HepG2 (cell line): ENCODE data around the gene PLEKHA6. TPM values are rescaled to one million over a fixed set of nuclear protein-coding genes. Genes with fewer than 3 reads are reported as not detected.

Source experiments
- ATAC-seq: fragments of 200-7000 bp; cut with Tn5 transposase; 3 replicates; pipeline ENCODE4 v1.9.1; 2020; ENCODE audit warnings: mild to moderate bottlenecking, moderate library complexity
- BruUV-seq: library from RNA; stranded (reverse); fragments of 400-500 nt; replicated peaks from 2 replicates; lab custom pipeline; 2021; lab: Mats Ljungman, UMichigan
- CTCF ChIA-PET: fragments of 300-600 bp; formaldehyde crosslinking; extraction: SDS; loops from one replicate; lab custom pipeline; 2021; ENCODE audit warnings: low total read pairs, inconsistent platforms, low intra/inter-chr PET ratio; lab: Yijun Ruan, JAX
- POLR2A ChIA-PET: fragments of 350-600 bp; sonication (Branson Sonifier 250); formaldehyde crosslinking; loops from one replicate; lab custom pipeline; 2020; ENCODE audit warnings: antibody characterized with exemption, inconsistent platforms; lab: Yijun Ruan, JAX
- DNase-seq: peaks from one replicate; pipeline ENCODE4 v3.0.0-alpha.2; 2015; ENCODE audit warnings: low spot score
- FAIRE-seq: peaks from 3 replicates; lab custom pipeline; 2011; peaks lifted over from hg19 to GRCh38; lab: Jason Lieb, UNC
- H2AFZ ChIP-seq: one replicate; pipeline ENCODE4 v1.6.1; 2011; ENCODE audit warnings: low read length, inconsistent platforms
- H3K27ac ChIP-seq: fragments of 300-600 bp; 3 replicates; pipeline ENCODE4 v1.8.0; 2011; ENCODE audit warnings: mixed run types, mild to moderate bottlenecking, mixed read lengths, low read length, inconsistent platforms; ENCODE audit not compliant: insufficient read depth; ENCODE audit errors: extremely low read length
- H3K27me3 ChIP-seq, 2 experiments: fragments of 200-600 bp in 1 of 2; 2 replicates in 1 of 2; 3 replicates in 1 of 2; pipeline versions ENCODE4 v1.6.0 to v1.8.0; 2011; ENCODE audit warnings: low read length in 2 of 2, mild to moderate bottlenecking in 2 of 2, moderate library complexity in 2 of 2, inconsistent platforms in 1 of 2; ENCODE audit not compliant: insufficient read depth in 2 of 2, control insufficient read depth in 1 of 2
- H3K36me3 ChIP-seq, 2 experiments: fragments of 200-600 bp in 1 of 2; replicated peaks in 1 of 2; 2 replicates in 1 of 2; 3 replicates in 1 of 2; pipeline versions ENCODE4 v1.5.1 to v1.8.0; 2011; ENCODE audit warnings: low read length in 2 of 2, inconsistent platforms in 1 of 2; ENCODE audit not compliant: insufficient read depth in 2 of 2, control insufficient read depth in 1 of 2
- H3K4me1 ChIP-seq: 2 replicates; pipeline ENCODE4 v1.5.1; 2012; ENCODE audit warnings: low read length, inconsistent platforms; ENCODE audit not compliant: insufficient read depth
- H3K4me2 ChIP-seq: 2 replicates; pipeline ENCODE4 v1.6.0; 2011; ENCODE audit warnings: low read depth, low read length, inconsistent platforms
- H3K4me3 ChIP-seq, 3 experiments: fragments of 200-600 bp in 1 of 3; sonication (generic), shearing (Covaris generic) in 1 of 3; replicated peaks in 1 of 3; 2 replicates each; pipeline ENCODE4 v1.5.1; 2011 to 2016; ENCODE audit warnings: low read length in 3 of 3, inconsistent platforms in 2 of 3, low read depth in 2 of 3, mild to moderate bottlenecking in 2 of 3, control low read depth in 1 of 3, mixed read lengths in 1 of 3; ENCODE audit not compliant: insufficient read depth in 1 of 3
- H3K79me2 ChIP-seq: one replicate; pipeline ENCODE4 v1.6.1; 2011; ENCODE audit warnings: low read length, inconsistent platforms; ENCODE audit not compliant: insufficient read depth
- H3K9ac ChIP-seq: 2 replicates; pipeline ENCODE4 v1.6.0; 2011; ENCODE audit warnings: mild to moderate bottlenecking, low read depth, low read length, inconsistent platforms; ENCODE audit not compliant: insufficient read depth
- H3K9me3 ChIP-seq: 2 replicates; pipeline ENCODE4 v1.5.1; 2012; ENCODE audit warnings: mild to moderate bottlenecking, low read length
- H4K20me1 ChIP-seq: 2 replicates; pipeline ENCODE4 v1.6.0; 2011; ENCODE audit warnings: inconsistent platforms, mild to moderate bottlenecking, low read length, moderate library complexity; ENCODE audit not compliant: insufficient read depth
- CTCF ChIP-seq: sonication (generic); formaldehyde crosslinking; IDR thresholded peaks from 2 replicates; pipeline ENCODE4 v1.5.0; 2020; ENCODE audit warnings: mild to moderate bottlenecking, missing genetic modification reagents, moderate library complexity
- FOSL2 ChIP-seq: sonication (generic); formaldehyde crosslinking; IDR thresholded peaks from 2 replicates; pipeline ENCODE4 v1.4.0; 2020; ENCODE audit warnings: missing genetic modification reagents
- GABPB1 ChIP-seq: IDR thresholded peaks from 2 replicates; pipeline ENCODE4 v1.6.1; 2016; ENCODE audit warnings: mild to moderate bottlenecking, missing genetic modification reagents, moderate library complexity, missing compliant biosample characterization
- SAP130 ChIP-seq: IDR thresholded peaks from 2 replicates; pipeline ENCODE4 v1.6.1; 2016; ENCODE audit warnings: low read depth
- STAG1 ChIP-seq: sonication (generic); formaldehyde crosslinking; IDR thresholded peaks from 2 replicates; pipeline ENCODE4 v1.4.0; 2020; ENCODE audit warnings: missing genetic modification reagents
- WGBS: methylation state at CpG from one replicate; pipeline ENCODE4 v1.1.6; 2017; ENCODE audit warnings: low lambda C conversion rate; 5-methylcytosine and 5-hydroxymethylcytosine counted together
- in situ Hi-C: cut with HindIII; loops from 2 replicates; pipeline ENCODE4 v1.10.0; 2017; ENCODE audit warnings: low pct_unique_long_range_greater_than_20kb; ENCODE audit not compliant: extremely low pct_ligation_motif_present
- intact Hi-C: fragments of 100-400 bp; cut with micrococcal nuclease; formaldehyde crosslinking; loops from one replicate; pipeline ENCODE4 v1.10.0; 2022; ENCODE audit not compliant: unreplicated experiment
- polyA plus RNA-seq, 8 experiments: library from polyadenylated mRNA; depleted of rRNA in 3 of 8; stranded (reverse) in 7 of 8; unstranded in 1 of 8; fragments of >200 nt; fragmentation: Illumina TruSeq in 4 of 8; extraction: Trizol in 4 of 8; gene quantifications; 2 replicates each; pipeline versions ENCODE4 v1.2.1 to v1.2.3, GENCODE V29; 2011 to 2016; ENCODE audit warnings: low read depth in 4 of 8, missing spikeins in 1 of 8, mixed read lengths in 1 of 8; ENCODE audit not compliant: insufficient read depth in 1 of 8
- total RNA-seq, 5 experiments: library from RNA; depleted of rRNA; stranded (reverse); fragments of >200 nt; fragmentation: Illumina TruSeq; extraction: Trizol; gene quantifications; 2 replicates each; pipeline ENCODE4 v1.2.3, GENCODE V29; 2016; ENCODE audit warnings: low read depth in 1 of 5
- TF ChIP-seq, protein P1 (sequence below): sonication (generic); IDR thresholded peaks from 2 replicates; pipeline ENCODE4 v1.6.1; 2016; ENCODE audit warnings: low read depth, borderline replicate concordance

The PLEKHA6 gene
- total and polyA plus RNA-seq, 2 of the 13 experiments (the other 11 are each of a cell fraction or from before 2014, with no cell fraction given), result 5.3 to 11.4 TPM

DNA sequence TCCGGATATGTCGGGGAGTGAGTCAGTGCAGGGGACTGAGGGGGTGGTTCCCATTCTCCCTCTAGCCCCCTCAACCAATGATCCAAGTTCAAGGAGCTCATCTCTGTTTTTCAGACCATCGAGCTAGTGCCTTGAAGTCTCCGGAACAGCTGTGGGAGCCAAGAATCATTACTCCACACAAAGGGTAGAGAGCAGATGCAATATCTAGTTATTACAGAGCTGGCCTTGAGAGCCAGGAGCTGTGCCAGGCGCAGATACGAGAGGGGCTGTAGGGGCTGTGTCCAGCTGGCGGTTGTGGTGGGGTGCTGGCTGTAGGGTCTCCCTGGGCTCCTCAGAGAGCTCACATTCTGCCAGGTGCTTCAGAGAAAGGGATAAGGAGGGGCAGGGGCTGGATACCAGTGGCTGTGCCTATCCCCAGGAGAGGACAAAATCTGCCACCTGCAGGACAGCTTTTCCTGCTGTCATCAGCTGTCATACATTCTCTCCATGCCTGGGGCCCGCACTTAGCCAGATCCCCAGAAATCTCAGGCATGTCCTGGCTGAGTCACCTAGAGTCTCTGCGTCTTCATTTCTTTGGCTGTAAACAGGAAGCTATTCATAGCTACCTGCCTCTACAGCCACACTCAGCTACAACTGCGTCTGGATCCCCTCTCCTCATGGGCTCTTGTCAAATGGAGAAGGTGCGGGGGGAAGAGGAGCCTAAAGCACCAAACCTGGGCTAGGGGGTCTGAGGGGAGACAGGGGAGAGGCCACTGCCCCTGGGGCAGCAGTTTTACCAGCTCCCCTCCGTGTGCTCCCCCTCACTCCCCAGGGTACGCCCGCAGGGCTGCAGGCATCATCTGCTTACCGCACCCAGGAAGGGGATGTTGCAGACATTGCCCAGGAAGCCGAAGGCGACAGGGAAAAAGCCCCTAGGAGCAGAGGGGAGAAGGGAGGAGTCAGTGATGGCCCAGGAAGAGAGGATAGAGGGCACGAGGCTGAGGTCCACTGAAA is 161.1 kb downstream of the PLEKHA6 start:
- Histone ChIP-seq H3K27ac (no peak overlapping the region), H3K9ac (no peak overlapping the region), H3K9me3 (no peaks in the 10 kb centered on the region), H3K4me2 (no peak overlapping the region), H3K27me3 (no peaks in the 10 kb centered on the region; a peak in 1 of 5 replicates), H3K4me1 (0 out of 2 replicates have a peak, but pooled peaks cover 4% of the 10 kb centered on the region), H4K20me1 (no peaks in the 10 kb centered on the region), H2AFZ (no peak overlapping the region), H3K4me3 (no peak overlapping the region), H3K79me2 (no peaks in the 10 kb centered on the region), H3K36me3 (no peaks in the 10 kb centered on the region; a peak in 2 of 5 replicates)
- intact Hi-C loops (no loop called here), in situ Hi-C loops (no loop called here)
- 88% methylated on average over 16 of the region's 18 CpGs for WGBS
- ChIA-PET CTCF (no interaction called here), POLR2A (interaction anchor here (0.5 kb wide), 1 partner anchor 147 kb away, joined by 3 read pairs; no protein-coding TSS in a partner anchor)
- peak; percentile 34 for ATAC-seq
- BruUV-seq, result no TSS peak
- TF ChIP-seq, protein P1, sequence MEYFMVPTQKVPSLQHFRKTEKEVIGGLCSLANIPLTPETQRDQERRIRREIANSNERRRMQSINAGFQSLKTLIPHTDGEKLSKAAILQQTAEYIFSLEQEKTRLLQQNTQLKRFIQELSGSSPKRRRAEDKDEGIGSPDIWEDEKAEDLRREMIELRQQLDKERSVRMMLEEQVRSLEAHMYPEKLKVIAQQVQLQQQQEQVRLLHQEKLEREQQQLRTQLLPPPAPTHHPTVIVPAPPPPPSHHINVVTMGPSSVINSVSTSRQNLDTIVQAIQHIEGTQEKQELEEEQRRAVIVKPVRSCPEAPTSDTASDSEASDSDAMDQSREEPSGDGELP, result peak; percentile 17; the same call in 1 of the 2 replicates
- TF ChIP-seq GABPB1 (CRISPR knock-in tag) (no peak), STAG1 (CRISPR knock-in tag) (peak; percentile 29), FOSL2 (CRISPR knock-in tag) (peak; percentile 44), SAP130 (CRISPR knock-in tag) (peak; percentile 16; the same call in 1 of the 2 replicates), CTCF (CRISPR knock-in tag) (peak; percentile 35; the same call in 1 of the 2 replicates)
- peak; percentile 40 for DNase-seq
- no peak for FAIRE-seq
